Neural cell (in vitro differentiated cells): ENCODE measurements around the gene FOSL2.
"Not testable (repeated sequence)": the region's sequence is repeated elsewhere in the genome, so short reads cannot be mapped to it uniquely, and the experiment has no call there.

Experiments
- CTCF ChIP-seq: fragments of 450-650 bp; IDR thresholded peaks from 2 replicates; pipeline ENCODE4 v1.5.1; 2014; ENCODE audit warnings: antibody characterized with exemption, mild to moderate bottlenecking, moderate library complexity; ENCODE audit not compliant: poor library complexity, severe bottlenecking
- EZH2 ChIP-seq: fragments of 200-600, 300-800 bp; shearing (Covaris generic), sonication (generic); IDR thresholded peaks from 2 replicates; pipeline ENCODE4 v1.6.1; 2014; ENCODE audit warnings: antibody characterized with exemption, low read length, borderline replicate concordance, mild to moderate bottlenecking; ENCODE audit not compliant: insufficient read depth, poor library complexity, severe bottlenecking
- POLR2AphosphoS5 ChIP-seq: IDR thresholded peaks from 2 replicates; pipeline ENCODE4 v1.6.1; 2012
- RAD21 ChIP-seq: fragments of 450-650 bp; conservative IDR thresholded peaks from 2 replicates; pipeline ENCODE4 v1.6.1; 2014; ENCODE audit warnings: antibody characterized with exemption, mild to moderate bottlenecking, moderate library complexity

GRCh38 chr2:28371728-28372127, 20.9 kb upstream of the FOSL2 start:
- TF ChIP-seq CTCF, POLR2AphosphoS5, RAD21, EZH2: not testable (repeated sequence)
